ENCODE data around the gene DELE1.
"Not testable (repeated sequence)": the region's sequence is repeated elsewhere in the genome, so short reads cannot be mapped to it uniquely, and the experiment has no call there.

The DELE1 gene

GRCh38 chr5:141922827-141923447 is 734 bp upstream of the DELE1 start:
- not testable (repeated sequence) for DNase-seq (ENCODE audit: low read depth in 3 of 3)

GRCh38 chr5:141926434-141926833 is 2.8 kb downstream of the DELE1 start:
- DNase-seq (ENCODE audit: low read depth in 3 of 3), result no peak

- no peak for DNase-seq (ENCODE audit: low read depth in 3 of 3)
Measured at GRCh38 chr5:141928051-141928450, 4.4 kb downstream of the DELE1 start.

DNA sequence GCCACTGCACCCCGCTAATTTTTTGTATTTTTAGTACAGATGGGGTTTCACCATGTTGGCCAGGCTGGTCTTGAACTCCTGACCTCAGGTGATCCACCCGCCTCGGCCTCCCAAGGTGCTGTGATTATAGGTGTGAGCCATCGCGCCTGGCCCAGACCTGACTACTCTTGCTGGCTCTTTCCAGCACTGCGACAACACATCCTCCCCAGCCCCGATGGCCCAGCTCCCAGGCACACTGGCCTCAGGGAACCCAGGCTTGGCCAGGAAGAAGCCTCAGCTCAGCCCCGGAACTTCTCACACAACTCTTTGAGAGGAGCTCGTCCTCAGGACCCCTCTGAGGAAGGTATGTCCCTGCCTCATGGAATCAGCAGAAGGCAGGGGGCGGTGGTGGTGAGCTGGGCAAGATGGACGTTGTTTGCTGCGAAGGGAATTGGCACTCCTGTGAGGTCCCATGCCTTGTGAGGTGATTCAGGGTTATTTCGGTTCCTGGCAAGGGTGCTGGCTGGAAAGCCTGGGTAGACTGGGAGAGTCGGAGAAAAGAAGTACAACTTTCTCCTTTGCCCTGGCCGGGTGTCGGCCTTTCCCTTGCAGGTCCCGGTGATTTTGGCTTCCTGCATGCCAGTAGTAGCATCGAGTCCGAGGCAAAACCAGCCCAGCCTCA is 5.9 kb downstream of the DELE1 start:
- DNase-seq (ENCODE audit: low read depth in 3 of 3), result no peak

DNA sequence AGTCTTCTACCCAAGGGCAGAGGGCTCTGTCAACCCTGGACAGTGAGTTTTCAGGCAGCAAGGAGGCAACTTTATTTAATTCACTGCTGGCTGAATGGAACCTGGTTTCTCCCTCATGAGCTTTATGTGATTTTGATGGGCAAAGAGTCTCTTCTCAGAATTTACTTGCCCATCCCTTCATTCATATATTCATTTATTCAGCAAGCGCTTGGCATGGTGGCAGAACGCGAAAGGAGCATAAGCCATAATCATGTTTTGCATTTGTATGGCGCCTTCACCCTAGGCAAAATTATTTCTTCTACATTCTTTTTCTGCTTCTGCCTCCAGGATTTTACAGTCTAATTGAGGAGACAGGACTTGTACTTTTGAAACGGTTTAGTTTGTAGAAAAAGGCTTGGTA is 8.0 kb downstream of the DELE1 start:
- no peak for DNase-seq (ENCODE audit: low read depth in 3 of 3)

DNA sequence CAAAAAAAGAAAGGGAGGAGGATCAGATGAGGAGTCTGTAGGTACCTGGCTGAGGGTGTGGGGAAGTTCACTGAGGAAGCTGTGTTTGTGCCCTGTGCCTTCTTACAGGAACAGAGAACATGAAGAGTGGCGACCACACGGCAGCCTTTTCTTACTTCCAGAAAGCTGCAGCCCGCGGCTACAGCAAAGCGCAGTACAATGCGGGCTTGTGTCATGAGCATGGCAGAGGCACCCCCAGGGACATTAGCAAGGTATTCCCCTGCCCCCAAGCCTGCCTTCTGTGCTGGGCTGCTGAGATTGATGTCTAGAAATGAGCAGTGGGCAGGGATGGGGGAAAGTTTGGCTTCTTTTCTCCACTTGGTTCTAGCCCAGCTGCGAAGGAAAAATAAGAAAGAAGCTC is 9.5 kb downstream of the DELE1 start:
- DNase-seq (ENCODE audit: low read depth in 3 of 3), result no peak

- no peak for DNase-seq (ENCODE audit: low read depth in 3 of 3)
Measured at GRCh38 chr5:141934099-141934844, 10.6 kb downstream of the DELE1 start.

DNA sequence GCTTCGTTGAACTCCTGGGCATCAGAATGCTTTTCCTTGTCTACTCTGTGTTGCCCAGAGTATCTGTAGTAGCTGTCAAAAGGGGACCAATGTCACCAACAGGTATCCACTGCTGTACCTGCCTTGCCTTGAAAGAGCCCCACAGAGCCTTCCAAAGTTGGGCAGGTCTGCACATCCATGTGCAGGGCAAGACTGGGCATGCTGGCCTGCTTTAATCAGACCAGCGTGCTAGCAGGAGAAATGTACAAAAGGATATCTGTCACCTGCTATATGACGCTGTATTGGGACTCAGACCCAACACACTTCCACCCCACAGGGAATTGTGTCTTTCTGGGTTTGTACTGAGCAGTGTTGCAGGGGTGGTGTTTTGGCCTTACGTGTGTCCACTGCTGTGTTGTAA is 11.9 kb downstream of the DELE1 start:
- DNase-seq (ENCODE audit: low read depth in 3 of 3), result no peak

DNA sequence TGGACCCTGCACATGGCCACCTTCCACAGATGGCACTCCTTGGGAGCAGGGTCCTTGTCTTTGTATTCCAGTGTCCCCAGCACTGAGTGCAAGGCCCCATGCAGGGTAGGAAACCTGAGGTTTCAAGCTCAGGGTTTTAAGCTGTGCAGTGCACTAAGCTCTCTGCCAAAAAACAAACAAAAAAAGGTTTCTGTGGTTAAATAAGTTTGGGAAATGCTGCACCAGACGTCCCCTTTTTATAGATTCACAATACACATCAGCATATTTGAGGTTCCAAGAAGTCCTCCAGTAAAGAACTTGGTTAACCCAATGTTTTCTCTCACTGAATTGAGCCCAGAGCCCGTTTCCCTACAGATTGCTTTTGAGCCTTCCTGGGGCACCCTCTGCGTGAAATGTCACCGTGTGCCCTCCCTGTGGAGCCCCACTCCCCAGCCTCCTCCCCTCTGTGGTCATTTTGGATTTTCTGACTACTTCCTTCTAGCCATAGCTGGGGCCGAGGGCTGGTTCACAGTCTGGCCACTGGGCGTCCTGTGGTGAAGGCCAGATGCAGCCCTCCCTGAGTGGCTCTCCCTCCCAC is 17.1 kb downstream of the DELE1 start:
- no peak for DNase-seq (ENCODE audit: low read depth in 3 of 3)

- DNase-seq (ENCODE audit: low read depth in 3 of 3), result no peak
Measured at GRCh38 chr5:141941307-141941706, 17.6 kb downstream of the DELE1 start.

- DNase-seq (ENCODE audit: low read depth in 3 of 3), result no peak
Measured at GRCh38 chr5:141941779-141942178, 18.1 kb downstream of the DELE1 start.

GRCh38 chr5:141942185-141942857 is 18.6 kb downstream of the DELE1 start:
- DNase-seq (ENCODE audit: low read depth in 3 of 3), result no peak

DNA sequence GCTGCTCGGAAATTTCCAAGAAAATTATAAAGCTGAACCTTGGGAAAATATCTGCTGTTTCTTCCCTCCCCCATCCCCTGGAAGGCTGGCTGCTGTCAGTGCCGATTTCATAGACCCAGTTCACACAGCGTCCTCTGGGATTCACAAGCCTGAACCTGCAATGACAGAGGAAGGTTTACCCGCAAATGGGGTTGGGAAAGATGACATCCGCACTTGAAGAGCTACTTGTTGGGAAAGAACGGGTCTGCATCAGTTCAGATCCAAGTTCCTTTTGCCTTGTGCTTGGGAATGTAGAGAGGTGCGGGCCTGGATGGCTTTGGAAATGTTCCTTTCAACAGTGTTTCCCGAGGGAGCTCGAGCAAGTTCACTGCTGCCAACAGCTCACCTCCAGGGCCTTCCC is 20.4 kb downstream of the DELE1 start:
- DNase-seq (ENCODE audit: low read depth in 3 of 3), result no peak

DNA sequence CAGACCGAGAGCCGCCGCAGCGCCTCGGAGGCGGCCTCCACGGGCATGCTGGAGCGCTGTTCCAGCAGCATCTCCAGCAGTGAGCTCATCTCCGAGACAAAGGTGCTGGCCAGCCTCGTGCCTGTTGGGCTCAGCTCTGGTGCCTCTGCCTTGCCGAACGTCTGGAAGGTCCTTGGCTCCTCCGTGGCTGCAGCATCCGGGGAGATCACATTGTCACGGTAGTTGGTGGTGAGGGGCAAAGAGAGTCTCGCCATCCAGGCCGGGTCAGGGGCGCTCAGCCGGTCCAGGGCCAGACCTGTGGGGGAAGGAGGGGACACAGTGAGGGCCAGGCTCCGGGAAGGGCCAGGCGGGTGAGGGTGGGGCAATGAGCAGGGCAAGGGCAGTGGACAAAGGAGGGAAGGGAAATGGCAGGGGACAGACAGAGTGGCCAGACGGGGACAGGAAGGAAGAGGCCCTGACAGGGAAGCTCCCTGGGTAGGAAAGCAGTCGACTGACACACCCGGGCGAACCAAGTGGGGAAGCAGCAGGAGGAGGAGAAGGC is 21.9 kb downstream of the DELE1 start:
- no peak for DNase-seq (ENCODE audit: low read depth in 3 of 3)

GRCh38 chr5:141947316-141947715 is 23.6 kb downstream of the DELE1 start:
- no peak for DNase-seq (ENCODE audit: low read depth in 3 of 3)

DNA sequence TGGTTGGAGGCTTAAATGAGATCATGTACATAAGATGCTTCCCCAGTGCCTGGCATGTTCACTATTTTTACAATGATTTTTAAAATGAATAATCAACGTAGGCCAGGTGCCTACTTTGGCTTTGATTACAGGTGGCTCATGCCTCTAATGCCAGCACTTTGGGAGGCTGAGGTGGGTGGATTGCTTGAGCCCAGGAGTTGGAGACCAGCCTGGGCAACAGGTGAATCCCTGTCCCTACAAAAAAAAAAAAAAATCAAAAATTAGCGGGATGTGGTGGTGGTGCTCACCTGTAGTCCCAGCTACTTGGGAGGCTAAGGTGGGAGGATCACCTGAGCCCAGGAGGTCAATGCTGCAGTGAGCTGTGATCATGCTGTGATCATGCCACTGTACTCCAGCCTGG is 25.1 kb downstream of the DELE1 start:
- DNase-seq (ENCODE audit: low read depth in 3 of 3), result no peak

DNA sequence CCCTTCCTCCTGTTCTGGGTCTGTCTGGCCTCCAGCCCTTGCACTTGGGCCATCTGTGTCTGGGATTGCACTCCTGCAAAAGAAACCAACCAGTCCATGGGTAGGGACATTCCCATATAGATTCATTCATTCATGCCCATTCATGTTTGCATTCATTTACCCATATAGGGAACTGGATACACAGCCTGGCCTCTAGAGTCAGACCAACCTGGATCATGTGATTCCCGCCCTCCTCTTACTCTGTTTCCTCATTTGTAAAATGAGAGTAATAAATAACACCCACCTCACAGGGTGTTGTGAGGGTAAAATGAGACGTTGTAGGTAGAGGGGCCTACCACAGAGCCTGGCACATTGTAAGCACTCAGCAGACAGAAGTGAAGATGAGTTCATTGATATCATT is 25.8 kb downstream of the DELE1 start:
- DNase-seq (ENCODE audit: low read depth in 3 of 3), result no peak

- DNase-seq (ENCODE audit: low read depth in 3 of 3), result no peak
Measured at GRCh38 chr5:141950207-141951005, 26.7 kb downstream of the DELE1 start.

DNA sequence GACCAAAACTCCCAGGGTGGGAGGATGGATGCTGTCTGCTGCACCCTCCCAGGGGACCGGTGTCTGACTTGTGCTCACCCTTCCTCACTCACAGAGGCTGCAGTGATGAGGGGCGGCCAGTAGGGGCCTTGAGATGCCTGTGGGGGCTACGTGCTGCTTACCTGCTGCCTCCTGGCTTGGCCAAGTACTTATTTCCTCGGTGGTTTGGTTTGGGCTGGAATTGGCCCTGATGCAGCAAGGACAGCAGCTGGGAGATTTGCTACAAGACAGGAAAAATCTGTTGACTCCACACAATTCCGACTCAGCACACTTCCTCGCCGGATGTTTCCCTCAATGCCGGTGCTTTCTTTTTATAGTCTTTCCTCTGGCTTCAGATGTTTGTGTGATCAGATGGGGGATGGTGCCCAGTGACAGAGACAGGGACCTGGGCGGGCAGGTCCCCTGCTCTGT is 27.7 kb downstream of the DELE1 start:
- no peak for DNase-seq (ENCODE audit: low read depth in 3 of 3)

GRCh38 chr5:141952020-141952419 is 28.3 kb downstream of the DELE1 start:
- no peak for DNase-seq (ENCODE audit: low read depth in 3 of 3)

DNA sequence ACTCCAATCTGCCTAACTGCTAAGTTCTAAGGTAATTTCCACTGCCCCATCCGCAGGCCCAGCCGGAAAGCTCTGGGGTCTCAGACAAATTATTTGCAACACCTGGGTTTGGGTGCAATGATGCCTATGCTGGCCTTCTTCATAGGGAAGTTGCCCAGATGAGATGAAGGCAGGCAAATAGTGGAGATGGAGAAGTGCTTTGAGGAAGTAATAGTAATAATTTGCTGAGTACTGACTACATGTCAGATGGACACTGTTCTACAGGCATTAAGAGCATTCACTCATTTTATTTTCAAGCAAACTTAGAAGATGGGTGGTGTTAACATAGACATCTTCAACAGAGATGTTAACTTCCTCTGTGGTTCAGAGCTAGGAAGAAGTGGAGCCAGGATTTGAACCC is 30.5 kb downstream of the DELE1 start:
- no peak for DNase-seq (ENCODE audit: low read depth in 3 of 3)

Measured in stimulated activated CD4-positive, alpha-beta T cell treated with anti-CD3 and anti-CD28 coated beads, TNF-alpha, amount 100 ng/mL, for 4 hours (primary cell).